ENCODE measurements around the gene NLRP1.

NLRP1 gene

DNA sequence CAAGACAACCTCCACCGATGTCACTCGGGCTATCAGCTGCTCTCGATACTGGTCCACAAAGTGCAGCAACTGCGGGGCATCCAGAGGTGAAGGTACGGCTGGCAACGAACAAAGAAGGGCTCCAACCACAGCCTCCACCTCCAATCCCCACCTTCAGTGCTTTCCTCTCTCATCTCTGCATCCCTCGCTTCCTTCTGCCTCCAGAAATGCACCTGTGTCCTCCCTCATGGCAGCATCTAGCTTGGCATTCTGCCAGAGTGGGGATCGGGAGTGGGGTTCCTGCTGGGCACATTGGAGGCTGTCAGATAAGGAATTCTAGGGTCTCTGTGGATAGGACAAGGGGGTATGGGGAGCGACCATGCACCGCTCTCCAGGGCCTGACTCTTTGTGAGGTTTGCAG, 69.3 kb downstream of the NLRP1 start:
- no peak for TF ChIP-seq CTCF (IDR thresholded peaks at IDR 0.05; ENCODE audit: insufficient read depth, missing control alignments)
- DNase-seq (ENCODE audit: insufficient read length, low spot score): no peak
- FAIRE-seq: no peak

DNA sequence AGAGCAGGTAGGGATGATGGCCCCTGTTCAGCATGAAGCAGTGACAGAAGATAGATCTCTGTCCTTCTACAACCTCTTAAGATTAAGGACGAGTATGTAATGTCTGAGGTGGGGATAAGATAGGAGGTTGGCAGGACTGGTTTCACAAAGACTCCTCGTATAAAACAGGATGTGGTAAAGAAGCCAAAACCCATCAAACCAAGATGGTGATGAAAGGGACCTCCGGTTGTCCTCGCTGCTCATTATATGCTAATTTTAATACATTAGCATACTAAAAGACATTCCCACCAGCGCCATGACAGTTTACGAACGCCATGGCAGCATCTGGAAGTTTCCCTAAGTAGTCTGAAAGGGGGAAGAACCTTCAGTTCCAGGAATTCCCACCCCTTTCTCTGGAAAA, 70.7 kb downstream of the NLRP1 start:
- DNase-seq (ENCODE audit: insufficient read length, low spot score) (no peak), FAIRE-seq (no peak)
- TF ChIP-seq CTCF (IDR thresholded peaks at IDR 0.05; ENCODE audit: insufficient read depth, missing control alignments): no peak

DNA sequence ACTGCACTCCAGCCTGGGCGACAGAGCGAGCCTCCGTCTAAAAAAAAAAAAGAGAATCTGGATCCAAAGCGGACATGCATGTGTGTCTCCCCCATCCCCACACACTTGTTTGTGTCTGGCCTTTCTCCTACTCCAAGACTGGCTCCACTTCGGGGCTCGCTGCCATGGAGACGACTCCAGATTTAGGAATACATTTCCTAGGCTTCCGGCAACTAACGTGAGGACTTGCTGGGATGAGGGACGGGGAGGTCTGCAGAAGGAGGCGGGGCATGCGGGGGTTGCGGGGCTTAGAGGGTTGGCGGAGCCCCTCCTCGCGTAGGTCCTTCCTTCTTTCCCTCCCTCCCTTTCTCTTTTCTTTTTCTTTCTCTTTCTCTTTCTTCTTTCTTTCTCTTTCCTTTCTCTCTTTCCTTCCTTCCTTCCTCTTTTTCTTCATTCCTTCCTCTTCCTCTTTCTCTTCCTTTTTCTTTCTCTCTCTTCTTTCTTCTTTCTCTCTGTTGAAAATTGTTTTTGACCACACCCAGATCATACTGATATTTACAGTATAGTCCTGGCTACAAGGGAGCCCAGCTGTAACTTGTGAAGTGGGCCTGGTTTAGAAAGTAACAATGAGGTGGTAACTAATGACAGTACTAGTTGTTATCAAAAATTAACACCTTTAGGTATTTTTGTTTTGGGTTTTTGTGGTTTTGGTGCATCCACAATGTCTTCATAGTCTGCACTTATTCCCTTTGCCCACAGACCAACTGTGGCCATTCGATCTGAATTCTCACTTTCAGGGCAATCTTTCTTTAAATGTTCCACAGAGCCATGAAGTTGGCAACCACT, 72.7 kb downstream of the NLRP1 start:
- FAIRE-seq (no peak), DNase-seq (ENCODE audit: insufficient read length, low spot score) (no peak)
- TF ChIP-seq CTCF (IDR thresholded peaks at IDR 0.05; ENCODE audit: insufficient read depth, missing control alignments): no peak

- FAIRE-seq (no peak), DNase-seq (ENCODE audit: insufficient read length, low spot score) (no peak)
- TF ChIP-seq CTCF (IDR thresholded peaks at IDR 0.05; ENCODE audit: insufficient read depth, missing control alignments): no peak
These were observed 73.5 kb downstream of the NLRP1 start for GRCh38 chr17:5510771-5511170.

DNA sequence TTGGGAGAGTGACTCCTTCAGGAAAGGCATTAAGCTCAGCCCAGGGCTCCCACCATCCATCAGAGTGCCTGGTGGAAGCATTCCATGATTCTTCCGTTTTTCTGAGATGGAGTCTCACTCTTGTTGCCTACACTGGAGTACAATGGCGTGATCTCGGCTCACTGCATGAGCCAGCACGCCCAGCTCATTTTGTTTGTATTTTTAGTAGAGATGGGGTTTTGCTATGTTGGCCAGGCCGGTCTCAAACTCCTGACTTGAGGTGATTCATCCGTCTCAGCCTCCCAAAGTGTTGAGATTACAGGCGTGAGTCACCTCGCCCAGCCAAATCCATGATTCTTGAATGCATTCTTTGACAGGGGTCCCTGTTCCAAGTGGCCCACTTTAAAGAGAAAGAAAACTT, 74.8 kb downstream of the NLRP1 start:
- TF ChIP-seq CTCF (IDR thresholded peaks at IDR 0.05; ENCODE audit: insufficient read depth, missing control alignments): no peak
- DNase-seq (ENCODE audit: insufficient read length, low spot score): no peak

GRCh38 chr17:5508810-5509209, 75.5 kb downstream of the NLRP1 start:
- no peak for TF ChIP-seq CTCF (IDR thresholded peaks at IDR 0.05; ENCODE audit: insufficient read depth, missing control alignments)
- FAIRE-seq: no peak
- no peak for DNase-seq (ENCODE audit: insufficient read length, low spot score)

More for the DNA sequence above, 74.8 kb downstream of the NLRP1 start:
- FAIRE-seq: no peak

DNA sequence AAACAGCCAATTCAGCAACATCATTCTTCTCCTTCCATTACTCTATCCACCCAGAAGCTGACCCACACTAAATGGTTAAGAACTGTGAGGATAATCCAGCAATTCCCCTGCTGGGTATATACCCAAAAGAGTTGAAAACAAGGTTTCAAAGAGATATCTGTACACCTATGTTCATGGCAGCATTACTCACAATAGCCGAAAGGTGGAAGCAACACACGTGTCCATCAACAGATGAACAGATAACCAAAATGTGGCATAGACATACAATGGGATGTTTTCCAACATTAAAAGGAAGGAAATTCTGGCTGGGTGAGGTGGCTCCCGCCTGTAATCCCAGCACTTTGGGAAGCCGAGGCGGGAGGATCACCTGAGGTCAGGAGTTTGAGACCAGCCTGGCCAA, 78.0 kb downstream of the NLRP1 start:
- DNase-seq (ENCODE audit: insufficient read length, low spot score) (no peak), FAIRE-seq (no peak)
- TF ChIP-seq CTCF (IDR thresholded peaks at IDR 0.05; ENCODE audit: insufficient read depth, missing control alignments): no peak

Measured in D721Med (cell line).